HEK293 (cell line): ENCODE data around the gene NR1H2.

Experiments
- ZNF660 ChIP-seq: fragments of 450-650 bp; IDR thresholded peaks from 2 replicates; pipeline ENCODE4 v1.5.1; 2018; ENCODE audit warnings: missing biosample characterization, mild to moderate bottlenecking, missing genetic modification characterization
- TF ChIP-seq, protein P1 (sequence below): fragments of 450-650 bp; formaldehyde crosslinking; IDR thresholded peaks from 2 replicates; pipeline ENCODE4 v1.5.0; 2017; ENCODE audit warnings: missing biosample characterization, missing genetic modification characterization, borderline replicate concordance

DNA sequence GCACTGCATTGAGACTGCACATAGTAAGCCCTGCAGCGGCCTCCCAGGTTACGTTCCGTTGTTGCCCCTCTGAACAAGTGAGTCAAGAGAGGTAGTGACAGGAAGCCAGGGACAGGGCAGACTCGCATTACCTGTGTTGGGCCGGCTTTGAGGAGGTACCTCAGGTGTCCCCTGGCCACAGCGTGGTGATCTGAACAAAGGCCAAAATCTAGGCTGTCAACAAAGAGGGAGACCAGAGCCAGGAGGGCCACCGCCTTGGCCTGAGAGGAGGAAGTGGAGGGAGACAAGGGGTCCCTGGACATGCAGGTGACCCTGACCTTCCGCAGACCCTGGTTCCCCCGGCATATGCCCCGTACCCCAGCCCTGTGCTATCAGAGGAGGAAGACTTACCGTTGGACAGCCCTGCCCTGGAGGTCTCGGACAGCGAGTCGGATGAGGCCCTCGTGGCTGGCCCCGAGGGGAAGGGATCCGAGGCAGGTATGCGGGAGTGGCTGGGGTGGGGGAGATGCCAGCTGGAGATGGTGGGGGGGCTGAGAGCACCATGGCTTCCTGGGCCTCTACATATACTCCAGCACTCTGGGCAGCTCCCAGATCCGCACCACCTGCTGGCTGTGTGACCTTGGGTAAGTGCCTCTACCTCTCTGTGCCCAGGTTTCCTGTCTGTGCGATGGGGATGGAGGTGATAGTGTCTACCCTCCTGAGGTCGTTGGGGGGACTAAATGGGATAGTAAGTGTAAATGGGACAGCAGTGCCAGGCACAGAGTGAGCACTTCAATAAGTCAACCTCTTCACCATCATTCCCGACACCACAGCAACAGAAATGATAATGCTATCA, 47.2 kb downstream of the NR1H2 start:
- TF ChIP-seq ZNF660 (tag by site-specific recombination), result no peak
- TF ChIP-seq, protein P1, sequence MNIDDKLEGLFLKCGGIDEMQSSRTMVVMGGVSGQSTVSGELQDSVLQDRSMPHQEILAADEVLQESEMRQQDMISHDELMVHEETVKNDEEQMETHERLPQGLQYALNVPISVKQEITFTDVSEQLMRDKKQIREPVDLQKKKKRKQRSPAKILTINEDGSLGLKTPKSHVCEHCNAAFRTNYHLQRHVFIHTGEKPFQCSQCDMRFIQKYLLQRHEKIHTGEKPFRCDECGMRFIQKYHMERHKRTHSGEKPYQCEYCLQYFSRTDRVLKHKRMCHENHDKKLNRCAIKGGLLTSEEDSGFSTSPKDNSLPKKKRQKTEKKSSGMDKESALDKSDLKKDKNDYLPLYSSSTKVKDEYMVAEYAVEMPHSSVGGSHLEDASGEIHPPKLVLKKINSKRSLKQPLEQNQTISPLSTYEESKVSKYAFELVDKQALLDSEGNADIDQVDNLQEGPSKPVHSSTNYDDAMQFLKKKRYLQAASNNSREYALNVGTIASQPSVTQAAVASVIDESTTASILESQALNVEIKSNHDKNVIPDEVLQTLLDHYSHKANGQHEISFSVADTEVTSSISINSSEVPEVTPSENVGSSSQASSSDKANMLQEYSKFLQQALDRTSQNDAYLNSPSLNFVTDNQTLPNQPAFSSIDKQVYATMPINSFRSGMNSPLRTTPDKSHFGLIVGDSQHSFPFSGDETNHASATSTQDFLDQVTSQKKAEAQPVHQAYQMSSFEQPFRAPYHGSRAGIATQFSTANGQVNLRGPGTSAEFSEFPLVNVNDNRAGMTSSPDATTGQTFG, result no peak
